BE2C (cell line): ENCODE results near the gene ATF5.
A peak's percentile ranks its signal among the peaks of the same experiment; 100 is the strongest.

ENCODE experiments used
- DNase-seq: peaks from one replicate; pipeline ENCODE4 v3.0.0-alpha.2; 2020
- H3K27me3 ChIP-seq: fragments of 250-450 bp; sonication (Bioruptor Pico); 2 replicates; pipeline ENCODE4 v1.5.1; 2020; ENCODE audit warnings: mild to moderate bottlenecking
- H3K36me3 ChIP-seq: fragments of 250-450 bp; sonication (Bioruptor Pico); 2 replicates; pipeline ENCODE4 v1.5.1; 2020; ENCODE audit warnings: mild to moderate bottlenecking
- H3K4me1 ChIP-seq: fragments of 250-450 bp; sonication (Bioruptor Pico); 2 replicates; pipeline ENCODE4 v1.5.1; 2020
- H3K4me3 ChIP-seq: 2 replicates; pipeline ENCODE4 v1.5.1; 2011; ENCODE audit warnings: low read depth, low read length
- H3K9me3 ChIP-seq: fragments of 250-450 bp; sonication (Bioruptor Pico); 2 replicates; pipeline ENCODE4 v1.5.1; 2020
- TF ChIP-seq, protein P1 (sequence below): IDR thresholded peaks from 2 replicates; pipeline ENCODE4 v1.5.1; 2012; ENCODE audit warnings: mild to moderate bottlenecking, low read depth, low read length

ATF5 gene

DNA sequence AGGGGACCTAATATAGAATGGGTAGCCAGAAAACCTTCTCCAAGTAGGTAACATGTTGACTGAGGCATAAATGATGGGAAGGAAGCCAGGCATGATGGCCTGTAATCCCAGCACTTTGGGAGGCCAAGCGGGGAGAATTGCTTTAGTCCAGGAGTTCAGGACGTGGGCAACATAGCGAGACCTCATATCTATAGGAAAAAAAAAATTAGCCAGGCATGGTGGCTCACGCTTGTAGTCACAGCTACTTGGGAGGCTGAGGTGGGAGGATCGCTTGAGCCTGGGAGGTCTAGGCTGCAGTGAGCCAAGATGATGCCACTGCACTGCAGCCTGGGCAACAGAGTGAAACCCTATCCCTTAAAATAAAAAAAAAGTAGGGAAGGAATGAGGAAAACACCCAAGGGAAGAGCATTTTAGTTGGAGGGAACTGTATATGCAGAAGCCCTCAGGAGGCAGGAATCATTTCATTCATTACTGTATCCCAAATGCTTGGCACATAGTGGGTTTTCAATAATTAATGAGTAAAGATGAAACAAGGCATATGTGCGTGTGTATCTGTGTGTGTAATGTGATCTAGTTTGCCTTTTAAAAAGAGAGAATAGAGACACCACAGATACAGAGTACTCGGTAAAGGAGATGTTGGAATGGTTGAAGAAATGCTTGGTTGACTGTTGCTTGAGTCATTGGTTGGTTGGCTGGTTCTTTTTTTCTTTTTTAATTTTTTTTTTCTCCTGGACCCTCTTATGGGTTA lies 2.5 kb downstream of the ATF5 start:
- DNase-seq: no peak
- H3K4me3 ChIP-seq: no peak overlapping the region
- no peaks in the 10 kb centered on the region for H3K9me3 ChIP-seq
- no peaks in the 10 kb centered on the region for H3K27me3 ChIP-seq
- H3K36me3 ChIP-seq: peaks cover 17% of the 10 kb centered on the region
- TF ChIP-seq, protein P1, sequence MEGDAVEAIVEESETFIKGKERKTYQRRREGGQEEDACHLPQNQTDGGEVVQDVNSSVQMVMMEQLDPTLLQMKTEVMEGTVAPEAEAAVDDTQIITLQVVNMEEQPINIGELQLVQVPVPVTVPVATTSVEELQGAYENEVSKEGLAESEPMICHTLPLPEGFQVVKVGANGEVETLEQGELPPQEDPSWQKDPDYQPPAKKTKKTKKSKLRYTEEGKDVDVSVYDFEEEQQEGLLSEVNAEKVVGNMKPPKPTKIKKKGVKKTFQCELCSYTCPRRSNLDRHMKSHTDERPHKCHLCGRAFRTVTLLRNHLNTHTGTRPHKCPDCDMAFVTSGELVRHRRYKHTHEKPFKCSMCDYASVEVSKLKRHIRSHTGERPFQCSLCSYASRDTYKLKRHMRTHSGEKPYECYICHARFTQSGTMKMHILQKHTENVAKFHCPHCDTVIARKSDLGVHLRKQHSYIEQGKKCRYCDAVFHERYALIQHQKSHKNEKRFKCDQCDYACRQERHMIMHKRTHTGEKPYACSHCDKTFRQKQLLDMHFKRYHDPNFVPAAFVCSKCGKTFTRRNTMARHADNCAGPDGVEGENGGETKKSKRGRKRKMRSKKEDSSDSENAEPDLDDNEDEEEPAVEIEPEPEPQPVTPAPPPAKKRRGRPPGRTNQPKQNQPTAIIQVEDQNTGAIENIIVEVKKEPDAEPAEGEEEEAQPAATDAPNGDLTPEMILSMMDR: no peak
- H3K4me1 ChIP-seq: no peaks in the 10 kb centered on the region

DNA sequence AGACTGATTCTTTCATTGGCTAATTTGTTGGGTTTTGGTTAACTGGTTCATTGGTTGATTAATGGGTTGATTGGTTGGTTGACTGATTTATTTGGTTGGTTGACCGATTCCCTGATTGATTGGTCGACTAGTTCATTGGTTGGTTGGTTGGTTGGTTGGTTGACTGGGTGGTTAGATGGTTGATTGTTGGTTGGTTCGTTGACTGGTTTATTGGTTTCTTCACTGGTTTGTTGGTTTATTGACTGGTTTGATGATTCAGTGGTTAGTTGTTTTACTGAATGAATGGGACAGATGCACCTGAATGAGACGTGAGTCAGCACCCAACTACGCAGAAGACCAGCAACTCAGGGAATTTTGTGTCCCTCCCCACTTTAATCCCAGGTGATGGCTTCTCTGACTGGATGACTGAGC lies 3.0 kb downstream of the ATF5 start:
- no peak for DNase-seq
- Histone ChIP-seq H3K9me3 (no peaks in the 10 kb centered on the region), H3K4me3 (no peak overlapping the region), H3K36me3 (peaks cover 11% of the 10 kb centered on the region), H3K4me1 (no peaks in the 10 kb centered on the region), H3K27me3 (no peaks in the 10 kb centered on the region)
- TF ChIP-seq, protein P1: no peak

DNA sequence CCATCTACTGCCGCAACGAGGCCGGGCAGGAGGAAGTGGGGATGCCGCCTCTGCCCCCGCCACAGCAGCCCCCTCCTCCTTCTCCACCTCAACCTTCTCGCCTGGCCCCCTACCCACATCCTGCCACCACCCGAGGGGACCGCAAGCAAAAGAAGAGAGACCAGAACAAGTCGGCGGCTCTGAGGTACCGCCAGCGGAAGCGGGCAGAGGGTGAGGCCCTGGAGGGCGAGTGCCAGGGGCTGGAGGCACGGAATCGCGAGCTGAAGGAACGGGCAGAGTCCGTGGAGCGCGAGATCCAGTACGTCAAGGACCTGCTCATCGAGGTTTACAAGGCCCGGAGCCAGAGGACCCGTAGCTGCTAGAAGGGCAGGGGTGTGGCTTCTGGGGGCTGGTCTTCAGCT lies 3.7 kb downstream of the ATF5 start:
- Histone ChIP-seq H3K27me3 (no peaks in the 10 kb centered on the region), H3K36me3 (peaks cover 4% of the 10 kb centered on the region), H3K9me3 (no peaks in the 10 kb centered on the region), H3K4me3 (no peak overlapping the region), H3K4me1 (no peaks in the 10 kb centered on the region)
- DNase-seq: no peak
- TF ChIP-seq, protein P1: no peak

DNA sequence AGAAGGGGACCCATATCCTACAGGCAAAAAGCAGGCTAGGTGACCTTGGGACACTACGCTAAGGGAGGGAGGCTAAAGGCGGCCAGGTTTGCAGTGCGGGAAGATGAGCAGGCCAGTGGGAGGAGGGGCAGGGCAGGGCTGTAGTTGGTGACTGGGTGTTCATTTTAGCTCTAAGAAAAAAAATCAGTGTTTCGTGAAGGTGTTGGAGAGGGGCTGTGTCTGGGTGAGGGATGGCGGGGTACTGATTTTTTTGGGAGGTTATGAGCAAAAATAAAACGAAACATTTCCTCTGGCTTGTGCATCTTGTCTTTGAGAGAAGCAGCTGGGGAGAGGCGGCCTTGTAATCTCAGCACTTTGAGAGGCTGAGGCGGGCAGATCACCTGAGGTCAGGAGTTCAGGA lies 4.6 kb downstream of the ATF5 start:
- no peak for DNase-seq
- TF ChIP-seq, protein P1: no peak
- no peaks in the 10 kb centered on the region for H3K4me1 ChIP-seq
- no peaks in the 10 kb centered on the region; the same call in 1 of the 2 replicates for H3K36me3 ChIP-seq
- H3K4me3 ChIP-seq: no peak overlapping the region
- no peaks in the 10 kb centered on the region for H3K27me3 ChIP-seq
- H3K9me3 ChIP-seq: no peaks in the 10 kb centered on the region

DNA sequence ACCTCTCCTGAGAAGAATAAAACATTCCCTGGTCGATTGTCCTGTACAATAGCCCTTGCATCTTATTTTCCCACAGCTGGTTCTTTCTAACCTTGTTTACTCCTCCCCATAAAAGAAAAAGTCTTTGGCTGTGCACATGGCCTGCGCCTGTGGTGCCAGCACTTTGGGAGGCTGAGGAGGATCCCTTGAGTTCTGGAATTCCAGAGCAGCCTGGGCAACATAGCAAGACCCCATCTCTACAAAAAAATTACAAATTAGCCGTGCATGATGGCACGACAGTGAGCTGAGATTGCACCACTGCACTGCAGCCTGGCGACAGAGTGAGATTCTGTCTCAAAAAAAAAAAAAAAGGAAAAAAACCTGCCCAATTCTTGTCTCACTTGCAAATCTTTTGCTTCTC lies 7.5 kb downstream of the ATF5 start:
- DNase-seq: no peak
- no peaks in the 10 kb centered on the region for H3K4me1 ChIP-seq
- H3K36me3 ChIP-seq: no peaks in the 10 kb centered on the region
- no peak overlapping the region for H3K4me3 ChIP-seq
- no peaks in the 10 kb centered on the region for H3K9me3 ChIP-seq
- TF ChIP-seq, protein P1: no peak
- no peaks in the 10 kb centered on the region for H3K27me3 ChIP-seq

DNA sequence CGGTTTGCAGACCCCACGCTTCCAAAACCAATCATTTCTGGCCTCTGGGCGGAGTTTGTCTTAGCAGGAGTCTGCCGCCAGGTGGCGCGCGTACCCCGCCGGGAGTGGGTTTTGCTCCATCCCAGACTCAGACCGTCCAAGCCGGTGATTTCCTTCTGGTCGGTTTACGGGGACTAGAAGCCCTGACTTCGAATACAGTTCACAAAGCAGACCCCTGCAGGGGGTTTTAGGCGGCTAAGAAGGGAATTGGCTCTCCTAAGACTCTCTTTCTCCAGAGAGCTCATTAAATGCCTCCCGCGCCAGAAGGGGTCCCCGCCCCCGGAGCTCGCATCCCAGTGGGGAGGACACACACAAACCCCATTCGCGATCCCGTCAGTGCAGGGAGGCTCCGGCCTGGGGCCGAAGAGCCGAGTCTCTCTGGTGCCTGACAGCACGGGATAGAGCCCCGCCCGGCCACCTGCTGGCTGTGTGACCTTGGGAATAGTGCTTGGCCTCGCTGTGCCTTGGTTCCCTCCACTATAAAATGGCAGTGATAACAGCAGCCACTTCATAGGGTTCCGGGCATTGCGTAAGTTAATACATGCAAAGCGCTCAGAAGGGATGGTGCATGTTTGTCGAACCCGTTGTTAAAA lies 8.9 kb downstream of the ATF5 start:
- TF ChIP-seq, protein P1: peak; percentile 98
- Histone ChIP-seq H3K4me3 (peak overlapping the region; percentile 64), H3K36me3 (no peaks in the 10 kb centered on the region), H3K27me3 (no peaks in the 10 kb centered on the region), H3K4me1 (no peaks in the 10 kb centered on the region), H3K9me3 (no peaks in the 10 kb centered on the region)
- peak; percentile 87 for DNase-seq
